Activated CD8-positive, alpha-beta T cell treated with anti-CD3 and anti-CD28 coated beads for 36 hours (primary cell): ENCODE data around the gene CMTM5. TPM values are rescaled to one million over a fixed set of nuclear protein-coding genes. Genes with fewer than 3 reads are reported as not detected.

Experiments used
- ATAC-seq: fragments of 200-7000 bp; cut with Tn5 transposase; one replicate; pipeline ENCODE4 v1.10.0; 2021; ENCODE audit warnings: mild to moderate bottlenecking, moderate library complexity
- CTCF ChIA-PET: fragments of 350-600 bp; sonication (Branson Sonifier 250); formaldehyde crosslinking; loops from one replicate; lab custom pipeline; 2021; ENCODE audit warnings: antibody characterized with exemption; lab: Charles Lee
- POLR2A ChIA-PET: fragments of 350-600 bp; sonication (Branson Sonifier 250); formaldehyde crosslinking; loops from one replicate; lab custom pipeline; 2021; ENCODE audit warnings: antibody characterized with exemption; lab: Charles Lee
- DNase-seq: peaks from one replicate; pipeline ENCODE4 v3.0.0-alpha.2; 2020
- H3K27ac Mint-ChIP-seq: one replicate; pipeline ENCODE4 v1.8.0; 2021; ENCODE audit warnings: mild to moderate bottlenecking, mixed read lengths
- H3K27me3 Mint-ChIP-seq: one replicate; pipeline ENCODE4 v1.8.0; 2021; ENCODE audit warnings: mixed read lengths
- H3K36me3 Mint-ChIP-seq: one replicate; pipeline ENCODE4 v1.8.0; 2021; ENCODE audit warnings: low read depth, mixed read lengths
- H3K4me1 Mint-ChIP-seq: one replicate; pipeline ENCODE4 v1.8.0; 2021; ENCODE audit warnings: low read depth, mixed read lengths
- H3K4me3 Mint-ChIP-seq: one replicate; pipeline ENCODE4 v1.8.0; 2021; ENCODE audit warnings: mild to moderate bottlenecking, moderate library complexity, mixed read lengths
- H3K9me3 Mint-ChIP-seq: one replicate; pipeline ENCODE4 v1.8.0; 2021; ENCODE audit warnings: mixed read lengths
- intact Hi-C: fragments of 100-400 bp; cut with micrococcal nuclease; formaldehyde crosslinking; loops from one replicate; pipeline ENCODE4 v1.10.0; 2022
- total RNA-seq, 2 experiments: library from RNA; stranded (reverse); gene quantifications; one replicate each; pipeline ENCODE4 v1.2.3, GENCODE V29; 2021
- TF ChIP-seq, protein P1 (sequence below): fragments of 200-600 bp; IDR thresholded peaks from one replicate; pipeline ENCODE4 v1.8.0; 2022; ENCODE audit warnings: antibody characterized with exemption, mild to moderate bottlenecking

The CMTM5 gene
- total RNA-seq, 2 experiments from 2014 or later, result not detected

DNA sequence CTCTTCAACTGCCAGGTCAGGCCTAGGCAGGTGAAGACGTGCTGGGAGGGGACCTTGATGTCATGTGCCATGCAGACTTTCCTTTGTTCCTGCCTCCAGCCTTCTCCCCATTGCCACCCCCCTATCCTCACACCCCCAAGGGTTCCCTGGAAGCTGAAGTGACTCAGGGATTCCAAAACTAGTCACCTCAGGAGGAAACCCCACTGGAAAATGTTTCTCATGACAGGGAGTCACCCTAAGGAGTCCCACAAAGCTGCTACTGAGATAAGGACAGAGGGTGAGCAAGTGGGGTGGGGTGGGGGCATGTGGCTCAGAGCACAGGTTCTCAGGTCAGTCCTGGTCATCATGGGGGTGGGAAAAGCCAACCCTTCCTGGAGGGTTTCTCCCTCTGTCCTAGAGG lies 6.6 kb upstream of the CMTM5 start:
- intact Hi-C loops, result no loop called here
- Mint-ChIP-seq H3K27ac (no peak overlapping the region), H3K9me3 (no peaks in the 10 kb centered on the region), H3K36me3 (no peaks in the 10 kb centered on the region), H3K4me1 (no peaks in the 10 kb centered on the region), H3K4me3 (no peak overlapping the region), H3K27me3 (peaks cover 11% of the 10 kb centered on the region)
- POLR2A ChIA-PET, result no interaction called here
- CTCF ChIA-PET, result interaction anchor here (1.2 to 3.9 kb wide), 5 partner anchors 9 to 43 kb away, joined by 3 to 27 read pairs (median 4); no protein-coding TSS in a partner anchor
- ATAC-seq (no peak), DNase-seq (no peak)
- TF ChIP-seq, protein P1, sequence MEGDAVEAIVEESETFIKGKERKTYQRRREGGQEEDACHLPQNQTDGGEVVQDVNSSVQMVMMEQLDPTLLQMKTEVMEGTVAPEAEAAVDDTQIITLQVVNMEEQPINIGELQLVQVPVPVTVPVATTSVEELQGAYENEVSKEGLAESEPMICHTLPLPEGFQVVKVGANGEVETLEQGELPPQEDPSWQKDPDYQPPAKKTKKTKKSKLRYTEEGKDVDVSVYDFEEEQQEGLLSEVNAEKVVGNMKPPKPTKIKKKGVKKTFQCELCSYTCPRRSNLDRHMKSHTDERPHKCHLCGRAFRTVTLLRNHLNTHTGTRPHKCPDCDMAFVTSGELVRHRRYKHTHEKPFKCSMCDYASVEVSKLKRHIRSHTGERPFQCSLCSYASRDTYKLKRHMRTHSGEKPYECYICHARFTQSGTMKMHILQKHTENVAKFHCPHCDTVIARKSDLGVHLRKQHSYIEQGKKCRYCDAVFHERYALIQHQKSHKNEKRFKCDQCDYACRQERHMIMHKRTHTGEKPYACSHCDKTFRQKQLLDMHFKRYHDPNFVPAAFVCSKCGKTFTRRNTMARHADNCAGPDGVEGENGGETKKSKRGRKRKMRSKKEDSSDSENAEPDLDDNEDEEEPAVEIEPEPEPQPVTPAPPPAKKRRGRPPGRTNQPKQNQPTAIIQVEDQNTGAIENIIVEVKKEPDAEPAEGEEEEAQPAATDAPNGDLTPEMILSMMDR, result no peak

DNA sequence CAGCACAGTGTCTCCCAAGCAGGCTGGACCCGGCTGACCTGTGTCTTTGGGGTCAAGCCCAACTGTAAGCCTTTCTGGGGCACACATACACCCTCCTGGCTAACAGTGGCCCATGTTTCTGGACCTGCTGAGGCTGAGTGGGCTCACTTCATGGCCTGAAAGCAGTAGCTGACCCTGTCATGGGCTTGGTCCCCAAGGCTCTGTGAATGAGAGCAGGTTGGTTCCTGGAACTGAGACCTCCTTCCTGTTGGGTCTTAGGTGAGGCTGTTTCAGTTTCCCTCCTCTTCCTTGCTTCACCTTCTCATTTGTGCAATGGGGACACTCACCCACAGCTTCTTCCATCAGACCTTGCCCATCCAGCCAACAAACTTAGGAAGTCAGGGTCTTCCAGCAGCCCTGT lies 5.0 kb upstream of the CMTM5 start:
- ATAC-seq (no peak), DNase-seq (no peak)
- Mint-ChIP-seq H3K36me3 (no peaks in the 10 kb centered on the region), H3K27ac (no peak overlapping the region), H3K4me1 (no peaks in the 10 kb centered on the region), H3K9me3 (no peaks in the 10 kb centered on the region), H3K4me3 (no peak overlapping the region), H3K27me3 (peaks cover 7% of the 10 kb centered on the region)
- intact Hi-C loops, result no loop called here
- ChIA-PET POLR2A (no interaction called here), CTCF (interaction anchor here (1.1 kb wide), 1 partner anchor 45 kb away, joined by 4 read pairs; no protein-coding TSS in a partner anchor)
- TF ChIP-seq, protein P1, result no peak

DNA sequence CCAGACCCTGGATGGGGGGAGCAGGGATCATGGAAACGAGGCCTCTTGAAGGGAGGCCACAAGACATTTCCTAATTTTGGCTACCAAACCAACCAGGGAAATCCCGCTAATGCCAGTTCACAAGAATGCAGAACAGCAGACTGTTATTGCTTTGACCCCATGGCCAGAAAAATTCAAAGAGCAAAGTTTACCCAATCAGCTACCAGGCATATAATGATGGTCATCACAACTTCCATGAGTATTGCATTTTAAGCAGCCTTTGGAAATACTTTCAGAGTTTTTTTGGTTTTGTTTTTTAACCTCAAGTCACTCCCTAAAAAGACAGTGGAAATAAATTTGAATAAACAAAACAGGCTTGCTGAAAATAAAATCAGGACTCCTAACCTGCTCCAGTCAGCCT lies 4.3 kb upstream of the CMTM5 start, which contains the start of gene IL25:
TSS of gene IL25 (plus strand) at position 301 of the 400 bp plus-strand sequence.
- CTCF ChIA-PET, result interaction anchor here (1.1 kb wide), 1 partner anchor 46 kb away, joined by 4 read pairs; no protein-coding TSS in a partner anchor
- no peak within 1 kb of the TSS for H3K27ac Mint-ChIP-seq
- ATAC-seq, result no peak

DNA sequence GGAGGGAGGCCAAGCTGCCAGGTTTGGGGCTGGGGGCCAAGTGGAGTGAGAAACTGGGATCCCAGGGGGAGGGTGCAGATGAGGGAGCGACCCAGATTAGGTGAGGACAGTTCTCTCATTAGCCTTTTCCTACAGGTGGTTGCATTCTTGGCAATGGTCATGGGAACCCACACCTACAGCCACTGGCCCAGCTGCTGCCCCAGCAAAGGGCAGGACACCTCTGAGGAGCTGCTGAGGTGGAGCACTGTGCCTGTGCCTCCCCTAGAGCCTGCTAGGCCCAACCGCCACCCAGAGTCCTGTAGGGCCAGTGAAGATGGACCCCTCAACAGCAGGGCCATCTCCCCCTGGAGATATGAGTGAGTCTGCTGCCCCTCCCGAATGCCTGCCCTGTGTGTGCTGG lies 3.8 kb upstream of the CMTM5 start:
- ChIA-PET POLR2A (no interaction called here), CTCF (interaction anchor here (1.6 kb wide), 1 partner anchor 12 kb away, joined by 4 read pairs; no protein-coding TSS in a partner anchor)
- no peak overlapping the region for H3K27ac Mint-ChIP-seq
- intact Hi-C loops, result no loop called here
- DNase-seq, result no peak
- TF ChIP-seq, protein P1, result no peak
- no peaks in the 10 kb centered on the region for H3K36me3 Mint-ChIP-seq
- no peaks in the 10 kb centered on the region for H3K27me3 Mint-ChIP-seq
- ATAC-seq, result no peak
- H3K9me3 Mint-ChIP-seq, result no peaks in the 10 kb centered on the region
- no peaks in the 10 kb centered on the region for H3K4me1 Mint-ChIP-seq
- no peak overlapping the region for H3K4me3 Mint-ChIP-seq

More for the DNA sequence above, 4.3 kb upstream of the CMTM5 start, which contains the start of gene IL25:
- Mint-ChIP-seq H3K4me1 (no peaks in the 10 kb centered on the region), H3K9me3 (no peaks in the 10 kb centered on the region), H3K4me3 (no peak within 1 kb of the TSS), H3K27me3 (peaks cover 2% of the 10 kb centered on the region), H3K36me3 (no peaks in the 10 kb centered on the region)
- no peak for DNase-seq
- TF ChIP-seq, protein P1, result no peak
- POLR2A ChIA-PET, result no interaction called here
- intact Hi-C loops, result no loop called here

DNA sequence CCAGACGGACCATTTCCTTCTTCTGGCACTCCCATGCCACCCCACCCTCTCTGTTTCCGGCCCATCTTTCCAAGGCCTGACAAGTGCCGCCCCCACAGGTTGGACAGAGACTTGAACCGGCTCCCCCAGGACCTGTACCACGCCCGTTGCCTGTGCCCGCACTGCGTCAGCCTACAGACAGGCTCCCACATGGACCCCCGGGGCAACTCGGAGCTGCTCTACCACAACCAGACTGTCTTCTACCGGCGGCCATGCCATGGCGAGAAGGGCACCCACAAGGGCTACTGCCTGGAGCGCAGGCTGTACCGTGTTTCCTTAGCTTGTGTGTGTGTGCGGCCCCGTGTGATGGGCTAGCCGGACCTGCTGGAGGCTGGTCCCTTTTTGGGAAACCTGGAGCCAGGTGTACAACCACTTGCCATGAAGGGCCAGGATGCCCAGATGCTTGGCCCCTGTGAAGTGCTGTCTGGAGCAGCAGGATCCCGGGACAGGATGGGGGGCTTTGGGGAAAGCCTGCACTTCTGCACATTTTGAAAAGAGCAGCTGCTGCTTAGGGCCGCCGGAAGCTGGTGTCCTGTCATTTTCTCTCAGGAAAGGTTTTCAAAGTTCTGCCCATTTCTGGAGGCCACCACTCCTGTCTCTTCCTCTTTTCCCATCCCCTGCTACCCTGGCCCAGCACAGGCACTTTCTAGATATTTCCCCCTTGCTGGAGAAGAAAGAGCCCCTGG lies 1.2 kb upstream of the CMTM5 start:
- TF ChIP-seq, protein P1, result no peak
- H3K4me1 Mint-ChIP-seq, result no peaks in the 10 kb centered on the region
- DNase-seq (no peak), ATAC-seq (no peak)
- ChIA-PET POLR2A (no interaction called here), CTCF (interaction anchor here (1.9 to 2.1 kb wide), 2 partner anchors 49 to 111 kb away, joined by 4 to 6 read pairs; no protein-coding TSS in a partner anchor)
- no peaks in the 10 kb centered on the region for H3K9me3 Mint-ChIP-seq
- no peak overlapping the region for H3K27ac Mint-ChIP-seq
- H3K36me3 Mint-ChIP-seq, result no peaks in the 10 kb centered on the region
- no peaks in the 10 kb centered on the region for H3K27me3 Mint-ChIP-seq
- intact Hi-C loops, result no loop called here
- no peak overlapping the region for H3K4me3 Mint-ChIP-seq
